Measurements from ENCODE around the gene ARMCX2. TPM values are rescaled to one million over a fixed set of nuclear protein-coding genes. Genes with fewer than 3 reads are reported as not detected.

ARMCX2 gene
- total and polyA plus RNA-seq, 2 experiments from 2014 or later: 47.8 to 118 TPM

- Histone ChIP-seq H3K27me3 (ENCODE audit: insufficient read depth) (no peaks in the 10 kb centered on the region), H3K4me1 (ENCODE audit: insufficient read depth) (peaks cover 4% of the 10 kb centered on the region; the same call in 1 of the 2 replicates), H2AFZ (no peak overlapping the region), H3K27ac (ENCODE audit: low read depth) (peak overlapping the region; percentile 81), H3F3A (replicated peaks; ENCODE audit: low read depth) (no peaks in the 10 kb centered on the region), H3K4me3 (peak overlapping the region; percentile 72), H4K20me1 (replicated peaks; ENCODE audit: insufficient read depth) (no peaks in the 10 kb centered on the region), H3K79me2 (replicated peaks; ENCODE audit: insufficient read depth) (0 out of 2 replicates have a peak, but pooled peaks cover 3% of the 10 kb centered on the region), H3K9me2 (ENCODE audit: insufficient read depth) (no peaks in the 10 kb centered on the region), H3K36me3 (ENCODE audit: insufficient read depth) (no peaks in the 10 kb centered on the region), H3K4me2 (peak overlapping the region; percentile 80)
- Mint-ChIP-seq H3K4me3 (peak overlapping the region; percentile 86), H3K4me1 (peaks cover 17% of the 10 kb centered on the region), H3K9me3 (no peaks in the 10 kb centered on the region), H3K36me3 (ENCODE audit: low read depth) (peaks cover 24% of the 10 kb centered on the region), H3K27ac (peak overlapping the region; percentile 86), H3K27me3 (ENCODE audit: insufficient read depth, low read depth, poor library complexity) (peaks cover 7% of the 10 kb centered on the region)
- DNase-seq (ENCODE audit: low spot score): peak; percentile 81
- ATAC-seq: peak; percentile 86
- TF ChIP-seq CTCF (conservative IDR thresholded peaks at IDR 0.05; ENCODE audit: low read depth in 2 of 2): no peak
- peak; percentile 75 for TF ChIP-seq POLR2AphosphoS5 (IDR thresholded peaks at IDR 0.05; ENCODE audit: low read depth)
Observed at GRCh38 chrX:101658661-101659491, 774 bp downstream of the ARMCX2 start.

GRCh38 chrX:101657495-101657894 lies 2.2 kb downstream of the ARMCX2 start:
- Histone ChIP-seq H2AFZ (no peak overlapping the region), H3K4me1 (ENCODE audit: insufficient read depth) (peaks cover 4% of the 10 kb centered on the region; the same call in 1 of the 2 replicates), H3K27ac (ENCODE audit: low read depth) (no peak overlapping the region), H4K20me1 (replicated peaks; ENCODE audit: insufficient read depth) (no peaks in the 10 kb centered on the region), H3K36me3 (ENCODE audit: insufficient read depth) (no peaks in the 10 kb centered on the region), H3K27me3 (ENCODE audit: insufficient read depth) (no peaks in the 10 kb centered on the region), H3K4me3 (no peak overlapping the region), H3K79me2 (replicated peaks; ENCODE audit: insufficient read depth) (0 out of 2 replicates have a peak, but pooled peaks cover 3% of the 10 kb centered on the region), H3F3A (replicated peaks; ENCODE audit: low read depth) (no peaks in the 10 kb centered on the region), H3K4me2 (no peak overlapping the region), H3K9me2 (ENCODE audit: insufficient read depth) (no peaks in the 10 kb centered on the region)
- H3K9me3 Mint-ChIP-seq: no peaks in the 10 kb centered on the region
- no peak overlapping the region for H3K4me3 Mint-ChIP-seq
- H3K27me3 Mint-ChIP-seq (ENCODE audit: insufficient read depth, low read depth, poor library complexity): peaks cover 7% of the 10 kb centered on the region
- H3K4me1 Mint-ChIP-seq: peaks cover 17% of the 10 kb centered on the region
- H3K27ac Mint-ChIP-seq: no peak overlapping the region
- H3K36me3 Mint-ChIP-seq (ENCODE audit: low read depth): peaks cover 24% of the 10 kb centered on the region
- DNase-seq (ENCODE audit: low spot score): no peak
- TF ChIP-seq ETS1 (IDR thresholded peaks at IDR 0.05): no peak
- TF ChIP-seq POLR2AphosphoS5 (IDR thresholded peaks at IDR 0.05; ENCODE audit: low read depth): no peak
- no peak for TF ChIP-seq JUNB (IDR thresholded peaks at IDR 0.05; ENCODE audit: unreplicated experiment)
- TF ChIP-seq CTCF (conservative IDR thresholded peaks at IDR 0.05; ENCODE audit: low read depth in 2 of 2): no peak
- no peak for TF ChIP-seq REST (IDR thresholded peaks at IDR 0.05; ENCODE audit: unreplicated experiment)
- TF ChIP-seq CREB1 (CRISPR knock-in tag; IDR thresholded peaks at IDR 0.05; ENCODE audit: low read depth): no peak
- no peak for ATAC-seq

Data from GM23338 (cell line).